Mucosa of descending colon (tissue), 3 donors: ENCODE results near the gene MALRD1. TPM values are rescaled to one million over a fixed set of nuclear protein-coding genes. Genes with fewer than 3 reads are reported as not detected.

ENCODE experiments used
- ATAC-seq: fragments of 200-7000 bp; cut with Tn5 transposase; one replicate; pipeline ENCODE4 v1.9.1; 2020; ENCODE audit warnings: mild to moderate bottlenecking, moderate library complexity
- DNase-seq, 3 donors: peaks; one replicate each; pipeline ENCODE4 v3.0.0-alpha.2; 2020
- H3K36me3 ChIP-seq: fragments of 200-600 bp; one replicate; pipeline ENCODE4 v1.8.0; 2021; ENCODE audit warnings: low read depth, mild to moderate bottlenecking
- H3K4me1 ChIP-seq: fragments of 200-600 bp; one replicate; pipeline ENCODE4 v1.8.0; 2021; ENCODE audit warnings: low read depth, mild to moderate bottlenecking
- H3K4me3 ChIP-seq: fragments of 200-600 bp; one replicate; pipeline ENCODE4 v1.8.0; 2021; ENCODE audit warnings: mild to moderate bottlenecking
- H3K9me3 ChIP-seq: fragments of 200-600 bp; one replicate; pipeline ENCODE4 v1.8.0; 2021; ENCODE audit warnings: mild to moderate bottlenecking
- intact Hi-C, 2 donors: fragments of 100-400 bp; cut with DNase I in 1 of 2; cut with micrococcal nuclease in 1 of 2; formaldehyde crosslinking; loops; one replicate each; pipeline versions ENCODE4 v1.11.0 to v1.11.1; 2022; cut with DNase I, micrococcal nuclease
- total RNA-seq, 3 donors: library from RNA; stranded (reverse); fragmentation: NEBNext Ultra II Directional in 2 of 3; extraction: Animal tissue kit (Norgen Biotek cat#: 25700) in 2 of 3; gene quantifications; one replicate each; pipeline versions ENCODE4 v1.2.1 to v1.2.4, GENCODE V29; 2021 to 2023
- TF ChIP-seq, protein P1 (sequence below): fragments of 200-600 bp; IDR thresholded peaks from one replicate; pipeline ENCODE4 v1.8.0; 2022; ENCODE audit warnings: antibody characterized with exemption, mild to moderate bottlenecking
- donor health status: DM: no; HTN: no; CAD: no; lungs with moderate emphysema.
- donor health status: DM: no; HTN: no; CAD: no.
- donor health status: DM: no; HTN: yes; CAD: no.

Gene MALRD1
- total RNA-seq, 3 donors from 2014 or later = 0.41 to 0.90 (median 0.60) TPM

DNA sequence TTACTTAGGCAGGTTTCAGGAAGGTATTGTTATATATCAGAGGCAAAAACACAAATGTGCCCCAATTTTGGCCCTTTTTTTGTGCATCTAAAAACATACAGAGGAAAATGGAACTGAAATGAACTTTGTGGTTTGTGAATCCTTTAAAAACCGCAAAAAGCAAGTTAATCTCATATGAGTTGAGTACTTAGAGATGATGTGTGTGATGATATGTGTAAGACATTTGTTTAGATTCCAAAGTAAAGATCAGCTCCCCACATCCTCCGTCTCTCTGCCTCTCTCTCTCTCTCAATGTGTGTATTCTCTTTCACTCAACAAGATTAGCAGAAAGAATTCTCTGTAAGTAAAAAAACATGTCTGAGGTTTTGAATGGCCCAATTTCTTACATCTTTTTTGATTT is 201.9 kb downstream of the MALRD1 start:
- DNase-seq (no peak), ATAC-seq (no peak)
- no peaks in the 10 kb centered on the region for H3K9me3 ChIP-seq
- TF ChIP-seq, protein P1, sequence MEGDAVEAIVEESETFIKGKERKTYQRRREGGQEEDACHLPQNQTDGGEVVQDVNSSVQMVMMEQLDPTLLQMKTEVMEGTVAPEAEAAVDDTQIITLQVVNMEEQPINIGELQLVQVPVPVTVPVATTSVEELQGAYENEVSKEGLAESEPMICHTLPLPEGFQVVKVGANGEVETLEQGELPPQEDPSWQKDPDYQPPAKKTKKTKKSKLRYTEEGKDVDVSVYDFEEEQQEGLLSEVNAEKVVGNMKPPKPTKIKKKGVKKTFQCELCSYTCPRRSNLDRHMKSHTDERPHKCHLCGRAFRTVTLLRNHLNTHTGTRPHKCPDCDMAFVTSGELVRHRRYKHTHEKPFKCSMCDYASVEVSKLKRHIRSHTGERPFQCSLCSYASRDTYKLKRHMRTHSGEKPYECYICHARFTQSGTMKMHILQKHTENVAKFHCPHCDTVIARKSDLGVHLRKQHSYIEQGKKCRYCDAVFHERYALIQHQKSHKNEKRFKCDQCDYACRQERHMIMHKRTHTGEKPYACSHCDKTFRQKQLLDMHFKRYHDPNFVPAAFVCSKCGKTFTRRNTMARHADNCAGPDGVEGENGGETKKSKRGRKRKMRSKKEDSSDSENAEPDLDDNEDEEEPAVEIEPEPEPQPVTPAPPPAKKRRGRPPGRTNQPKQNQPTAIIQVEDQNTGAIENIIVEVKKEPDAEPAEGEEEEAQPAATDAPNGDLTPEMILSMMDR = no peak
- H3K4me1 ChIP-seq = no peaks in the 10 kb centered on the region
- H3K4me3 ChIP-seq = no peak overlapping the region
- no peaks in the 10 kb centered on the region for H3K36me3 ChIP-seq
- intact Hi-C loops = no loop called here

DNA sequence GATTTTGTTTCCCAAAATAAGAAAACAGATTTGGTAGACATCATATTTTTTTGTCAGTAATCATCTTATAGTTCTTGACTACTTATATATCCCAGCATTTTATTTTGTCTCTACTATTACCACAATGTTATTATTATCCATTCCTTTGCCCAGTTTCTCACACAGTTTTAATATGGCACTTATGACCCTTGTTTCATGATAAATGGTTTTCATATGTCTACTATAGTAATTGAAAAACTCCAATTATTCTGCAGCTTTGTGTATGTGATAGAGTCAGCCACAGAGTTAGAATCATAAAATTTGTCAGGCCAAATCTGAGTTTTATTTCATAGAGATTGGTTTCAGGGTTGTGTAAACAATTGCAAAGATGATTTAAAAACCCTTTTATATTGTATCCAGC is 203.9 kb downstream of the MALRD1 start:
- Histone ChIP-seq H3K4me3 (no peak overlapping the region), H3K4me1 (no peaks in the 10 kb centered on the region), H3K36me3 (no peaks in the 10 kb centered on the region), H3K9me3 (no peaks in the 10 kb centered on the region)
- ATAC-seq = no peak
- intact Hi-C loops = no loop called here
- DNase-seq = no peak
- TF ChIP-seq, protein P1 = no peak

DNA sequence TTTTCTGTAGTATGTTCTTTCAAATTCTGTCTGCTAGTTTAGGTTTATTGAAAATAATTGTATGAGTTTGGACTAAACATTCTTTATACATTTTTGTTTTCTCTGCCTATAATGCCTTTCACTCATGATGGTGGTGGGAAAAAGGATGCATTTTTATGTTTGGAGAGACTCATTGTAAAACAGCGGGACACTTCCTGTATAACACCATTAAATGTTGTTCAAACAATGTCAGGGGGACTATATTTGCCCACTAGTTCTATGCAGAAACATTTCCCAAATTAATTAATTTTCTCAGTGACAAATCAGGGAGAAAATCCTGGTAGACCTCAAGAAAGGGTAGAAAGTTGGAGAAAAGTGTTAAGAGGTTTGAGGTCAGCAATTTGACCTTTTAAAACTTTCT is 207.7 kb downstream of the MALRD1 start:
- TF ChIP-seq, protein P1 = no peak
- intact Hi-C loops = no loop called here
- ATAC-seq = no peak
- no peaks in the 10 kb centered on the region for H3K36me3 ChIP-seq
- no peak for DNase-seq
- H3K9me3 ChIP-seq = no peaks in the 10 kb centered on the region
- no peak overlapping the region for H3K4me3 ChIP-seq
- no peaks in the 10 kb centered on the region for H3K4me1 ChIP-seq

DNA sequence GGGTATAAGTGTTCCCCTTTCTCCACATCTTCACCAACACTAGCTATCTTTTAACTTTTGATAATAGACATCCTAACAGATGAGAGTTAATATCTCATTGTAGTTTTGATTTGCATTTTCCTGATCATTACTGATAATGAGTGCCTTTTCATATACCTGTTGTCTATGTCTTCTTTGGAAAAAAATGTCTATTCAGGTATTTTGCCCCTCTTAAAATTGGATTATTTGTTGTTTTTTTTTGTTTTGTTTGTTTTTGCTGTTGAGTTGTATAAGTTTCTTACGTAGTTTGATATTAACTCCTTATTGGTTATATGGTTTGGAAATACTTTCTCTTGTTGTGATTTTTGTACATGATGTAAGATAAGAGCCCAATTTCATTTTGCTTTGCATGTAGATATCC is 214.7 kb downstream of the MALRD1 start:
- TF ChIP-seq, protein P1 = no peak
- ATAC-seq (no peak), DNase-seq (no peak)
- H3K4me3 ChIP-seq = no peak overlapping the region
- H3K9me3 ChIP-seq = no peaks in the 10 kb centered on the region
- intact Hi-C loops = no loop called here
- no peaks in the 10 kb centered on the region for H3K36me3 ChIP-seq
- no peaks in the 10 kb centered on the region for H3K4me1 ChIP-seq

DNA sequence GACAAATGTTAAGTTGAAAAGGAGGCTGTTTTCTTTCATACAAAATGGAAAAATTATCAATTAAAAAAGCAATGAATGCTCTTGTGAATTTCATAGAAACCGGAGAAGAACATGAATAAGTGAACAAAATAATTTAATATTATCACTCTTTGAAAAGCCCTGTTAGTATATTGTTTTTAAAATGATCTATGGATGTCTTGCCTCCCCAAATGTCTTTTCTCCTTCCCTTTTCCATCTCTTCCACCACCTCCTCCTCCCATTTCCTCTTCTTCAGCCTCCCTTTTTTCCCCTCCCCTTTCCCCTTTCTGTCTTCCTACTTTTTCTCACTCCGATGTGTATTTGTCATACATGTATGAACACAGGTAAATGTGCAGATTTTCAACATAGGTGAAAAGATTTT is 234.7 kb downstream of the MALRD1 start:
- ATAC-seq = no peak
- DNase-seq = no peak
- H3K4me3 ChIP-seq = no peak overlapping the region
- no peaks in the 10 kb centered on the region for H3K4me1 ChIP-seq
- intact Hi-C loops = no loop called here
- no peaks in the 10 kb centered on the region for H3K9me3 ChIP-seq
- H3K36me3 ChIP-seq = no peaks in the 10 kb centered on the region
- TF ChIP-seq, protein P1 = no peak

DNA sequence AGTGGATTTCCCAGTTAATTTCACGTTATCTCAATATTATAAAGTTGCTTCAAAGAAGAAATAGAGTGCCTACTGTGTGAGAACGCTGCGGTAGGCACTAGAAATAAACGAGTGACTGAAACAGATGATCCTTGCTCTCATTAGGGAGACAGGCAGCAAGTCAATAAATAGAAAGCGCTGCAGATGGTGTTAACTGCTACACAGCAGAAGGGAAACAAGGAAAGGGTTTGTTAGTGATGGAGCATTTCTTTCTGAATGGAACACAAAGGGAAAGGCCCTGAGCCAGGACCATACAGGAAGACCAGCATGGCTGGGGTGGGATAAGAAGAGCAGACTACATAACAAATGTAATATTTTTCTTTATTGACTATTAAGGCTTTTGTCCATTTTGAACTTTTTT is 235.2 kb downstream of the MALRD1 start:
- no peaks in the 10 kb centered on the region for H3K36me3 ChIP-seq
- TF ChIP-seq, protein P1 = no peak
- ATAC-seq = no peak

More for the DNA sequence above, 235.2 kb downstream of the MALRD1 start:
- DNase-seq = no peak
- Histone ChIP-seq H3K4me3 (no peak overlapping the region), H3K4me1 (no peaks in the 10 kb centered on the region), H3K9me3 (no peaks in the 10 kb centered on the region)
- intact Hi-C loops = no loop called here
